WTC11 (cell line): ENCODE results near the gene MRPL33. TPM values are rescaled to one million over a fixed set of nuclear protein-coding genes. Genes with fewer than 3 reads are reported as not detected.
A peak's percentile ranks its signal among the peaks of the same experiment; 100 is the strongest.

Experiments
- ATAC-seq: fragments of 200-7000 bp; cut with Tn5 transposase; 2 replicates; pipeline ENCODE4 v1.10.0; 2021; ENCODE audit warnings: mild to moderate bottlenecking, moderate library complexity
- CTCF ChIA-PET: fragments of 300-600 bp; sonication (Branson Sonifier 250); formaldehyde crosslinking; loops from one replicate; lab custom pipeline; 2021; ENCODE audit warnings: antibody characterized with exemption; lab: Charles Lee
- POLR2A ChIA-PET: fragments of 350-600 bp; sonication (Branson Sonifier 250); formaldehyde crosslinking; loops from one replicate; lab custom pipeline; 2021; ENCODE audit warnings: antibody characterized with exemption; lab: Charles Lee
- DNase-seq: peaks from one replicate; pipeline ENCODE4 v3.0.0; 2021; ENCODE audit warnings: low spot score
- H3K27ac Mint-ChIP-seq: 2 replicates; pipeline ENCODE4 v1.8.0; 2021; ENCODE audit warnings: mixed read lengths
- H3K27me3 Mint-ChIP-seq: 2 replicates; pipeline ENCODE4 v1.8.0; 2021; ENCODE audit warnings: low read depth, mild to moderate bottlenecking, moderate library complexity, mixed read lengths
- H3K36me3 Mint-ChIP-seq: 2 replicates; pipeline ENCODE4 v1.8.0; 2021; ENCODE audit warnings: mixed read lengths
- H3K4me1 Mint-ChIP-seq: 2 replicates; pipeline ENCODE4 v1.8.0; 2022; ENCODE audit warnings: mixed read lengths
- H3K4me3 Mint-ChIP-seq: 2 replicates; pipeline ENCODE4 v1.8.0; 2021; ENCODE audit warnings: mild to moderate bottlenecking, moderate library complexity, mixed read lengths
- H3K9me3 Mint-ChIP-seq: 2 replicates; pipeline ENCODE4 v1.8.0; 2021; ENCODE audit warnings: mixed read lengths
- ATF6 ChIP-seq: sonication (generic); formaldehyde crosslinking; IDR thresholded peaks from 2 replicates; pipeline ENCODE4 v1.8.1; 2023; ENCODE audit warnings: mild to moderate bottlenecking, missing genetic modification reagents
- CREB1 ChIP-seq: sonication (generic); formaldehyde crosslinking; IDR thresholded peaks from 2 replicates; pipeline ENCODE4 v1.8.0; 2023; ENCODE audit warnings: mild to moderate bottlenecking, missing genetic modification reagents
- E2F4 ChIP-seq: sonication (generic); formaldehyde crosslinking; IDR thresholded peaks from 2 replicates; pipeline ENCODE4 v1.8.1; 2022; ENCODE audit warnings: low read depth, mild to moderate bottlenecking, moderate library complexity, missing genetic modification reagents, borderline replicate concordance
- ELF4 ChIP-seq: sonication (generic); formaldehyde crosslinking; IDR thresholded peaks from 2 replicates; pipeline ENCODE4 v1.8.1; 2022; ENCODE audit warnings: low read depth, mild to moderate bottlenecking, moderate library complexity, missing genetic modification reagents
- EMX1 ChIP-seq: fragments of 250-450 bp; sonication (Bioruptor Pico); IDR thresholded peaks from 2 replicates; pipeline ENCODE4 v1.8.0; 2021; ENCODE audit warnings: mild to moderate bottlenecking
- ETV6 ChIP-seq: sonication (generic); formaldehyde crosslinking; IDR thresholded peaks from 2 replicates; pipeline ENCODE4 v1.8.1; 2022; ENCODE audit warnings: mild to moderate bottlenecking, missing genetic modification reagents
- FOXJ3 ChIP-seq: sonication (generic); formaldehyde crosslinking; IDR thresholded peaks from 2 replicates; pipeline ENCODE4 v1.9.0; 2021; ENCODE audit warnings: missing genetic modification reagents, mild to moderate bottlenecking, borderline replicate concordance
- FOXP1 ChIP-seq: sonication (generic); formaldehyde crosslinking; IDR thresholded peaks from 2 replicates; pipeline ENCODE4 v1.8.0; 2022; ENCODE audit warnings: missing genetic modification reagents, mild to moderate bottlenecking, moderate library complexity, borderline replicate concordance
- GABPB1 ChIP-seq: sonication (generic); formaldehyde crosslinking; IDR thresholded peaks from 2 replicates; pipeline ENCODE4 v1.8.1; 2023; ENCODE audit warnings: mild to moderate bottlenecking, missing genetic modification reagents
- GRHL2 ChIP-seq: fragments of 250-450 bp; sonication (Bioruptor Pico); IDR thresholded peaks from 2 replicates; pipeline ENCODE4 v1.8.0; 2022; ENCODE audit warnings: mild to moderate bottlenecking, moderate library complexity; ENCODE audit not compliant: insufficient replicate concordance, severe bottlenecking
- IRF1 ChIP-seq: sonication (generic); formaldehyde crosslinking; IDR thresholded peaks from 2 replicates; pipeline ENCODE4 v1.8.0; 2023; ENCODE audit warnings: missing genetic modification reagents
- IRF2 ChIP-seq: sonication (generic); formaldehyde crosslinking; IDR thresholded peaks from 2 replicates; pipeline ENCODE4 v1.8.0; 2022; ENCODE audit warnings: low read depth, missing genetic modification reagents, borderline replicate concordance
- JUN ChIP-seq: sonication (generic); formaldehyde crosslinking; IDR thresholded peaks from 2 replicates; pipeline ENCODE4 v1.8.0; 2023; ENCODE audit warnings: mild to moderate bottlenecking, missing genetic modification reagents
- KAT7 ChIP-seq: sonication (generic); formaldehyde crosslinking; IDR thresholded peaks from 2 replicates; pipeline ENCODE4 v1.8.1; 2023; ENCODE audit warnings: missing genetic modification reagents, mild to moderate bottlenecking, borderline replicate concordance
- MAX ChIP-seq: sonication (generic); formaldehyde crosslinking; IDR thresholded peaks from 2 replicates; pipeline ENCODE4 v1.8.0; 2022; ENCODE audit warnings: mild to moderate bottlenecking, missing genetic modification reagents
- RORB ChIP-seq: fragments of 250-450 bp; sonication (Bioruptor Pico); IDR thresholded peaks from 2 replicates; pipeline ENCODE4 v1.9.0; 2021; ENCODE audit warnings: mild to moderate bottlenecking
- SMAD3 ChIP-seq: sonication (generic); formaldehyde crosslinking; IDR thresholded peaks from 2 replicates; pipeline ENCODE4 v1.8.0; 2022; ENCODE audit warnings: missing genetic modification reagents, mild to moderate bottlenecking, borderline replicate concordance
- STAT6 ChIP-seq: sonication (generic); formaldehyde crosslinking; conservative IDR thresholded peaks from 2 replicates; pipeline ENCODE4 v1.8.1; 2023; ENCODE audit warnings: mild to moderate bottlenecking, low read depth, missing genetic modification reagents, moderate library complexity
- TP53 ChIP-seq: sonication (generic); formaldehyde crosslinking; IDR thresholded peaks from 2 replicates; pipeline ENCODE4 v1.8.1; 2023; ENCODE audit warnings: mild to moderate bottlenecking, missing genetic modification reagents
- ZNF423 ChIP-seq: fragments of 250-450 bp; sonication (Bioruptor Pico); IDR thresholded peaks from 2 replicates; pipeline ENCODE4 v2.1.2; 2022; ENCODE audit warnings: mild to moderate bottlenecking, moderate library complexity
- ZNF425 ChIP-seq: fragments of 250-450 bp; sonication (Bioruptor Pico); conservative IDR thresholded peaks from 2 replicates; pipeline ENCODE4 v1.9.0; 2021; ENCODE audit warnings: mild to moderate bottlenecking
- total RNA-seq: library from RNA; stranded (reverse); gene quantifications from 3 replicates; pipeline ENCODE4 v1.2.3, GENCODE V29; 2021

Gene MRPL33
- total RNA-seq, 1 experiment from 2014 or later, result 52.5 TPM

GRCh38 chr2:27730261-27730662, 41.3 kb upstream of the MRPL33 start:
- ATAC-seq, result no peak
- H3K36me3 Mint-ChIP-seq, result no peaks in the 10 kb centered on the region
- peaks cover 2% of the 10 kb centered on the region for H3K27me3 Mint-ChIP-seq
- TF ChIP-seq IRF2 (CRISPR knock-in tag), result no peak
- no peak for TF ChIP-seq E2F4
- TF ChIP-seq KAT7 (CRISPR knock-in tag), result no peak
- TF ChIP-seq EMX1 (CRISPR knock-in tag), result no peak
- no peak for TF ChIP-seq FOXP1
- H3K9me3 Mint-ChIP-seq, result no peaks in the 10 kb centered on the region
- H3K4me1 Mint-ChIP-seq, result peaks cover 11% of the 10 kb centered on the region
- ChIA-PET CTCF (interaction anchor here (1.0 to 1.6 kb wide), 3 partner anchors 24 to 47 kb away, joined by 3 to 4 read pairs (median 3); no protein-coding TSS in a partner anchor), POLR2A (interaction anchor here (0.7 kb wide), 1 partner anchor 22 kb away, joined by 4 read pairs; no protein-coding TSS in a partner anchor)
- H3K4me3 Mint-ChIP-seq, result no peak overlapping the region
- H3K27ac Mint-ChIP-seq, result no peak overlapping the region
- no peak for DNase-seq

GRCh38 chr2:27730980-27731691, 40.4 kb upstream of the MRPL33 start:
- no peaks in the 10 kb centered on the region for H3K9me3 Mint-ChIP-seq
- H3K4me3 Mint-ChIP-seq, result no peak overlapping the region
- ChIA-PET POLR2A (interaction anchor here (0.7 kb wide), 1 partner anchor 21 kb away, joined by 4 read pairs; no protein-coding TSS in a partner anchor), CTCF (interaction anchor here (1.1 to 2.5 kb wide), 3 partner anchors 8 to 47 kb away, joined by 3 to 14 read pairs (median 4); no protein-coding TSS in a partner anchor)
- peak overlapping the region; percentile 43; the same call in 1 of the 2 replicates for H3K27ac Mint-ChIP-seq
- ATAC-seq (no peak), DNase-seq (no peak)
- peaks cover 11% of the 10 kb centered on the region for H3K4me1 Mint-ChIP-seq
- H3K36me3 Mint-ChIP-seq, result no peaks in the 10 kb centered on the region
- TF ChIP-seq MAX (no peak), JUN (CRISPR knock-in tag) (no peak), GABPB1 (CRISPR knock-in tag) (no peak), SMAD3 (CRISPR knock-in tag) (no peak), TP53 (CRISPR knock-in tag) (no peak), FOXP1 (no peak), ELF4 (CRISPR knock-in tag) (no peak), ZNF425 (CRISPR knock-in tag) (no peak)
- H3K27me3 Mint-ChIP-seq, result peaks cover 2% of the 10 kb centered on the region

- H3K36me3 Mint-ChIP-seq, result no peaks in the 10 kb centered on the region
- DNase-seq (no peak), ATAC-seq (no peak)
- POLR2A ChIA-PET, result no interaction called here
- peak overlapping the region; percentile 78 for H3K4me3 Mint-ChIP-seq
- H3K27ac Mint-ChIP-seq, result no peak overlapping the region
- H3K4me1 Mint-ChIP-seq, result peaks cover 19% of the 10 kb centered on the region
- H3K9me3 Mint-ChIP-seq, result peaks cover 8% of the 10 kb centered on the region
- H3K27me3 Mint-ChIP-seq, result peaks cover 14% of the 10 kb centered on the region
- CTCF ChIA-PET, result no interaction called here
- TF ChIP-seq IRF1 (CRISPR knock-in tag) (no peak), GRHL2 (CRISPR knock-in tag) (no peak), ATF6 (CRISPR knock-in tag) (no peak), RORB (CRISPR knock-in tag) (no peak), STAT6 (CRISPR knock-in tag) (no peak), CREB1 (CRISPR knock-in tag) (no peak), ZNF423 (no peak), FOXJ3 (CRISPR knock-in tag) (no peak), ETV6 (no peak)
Observed at GRCh38 chr2:27734305-27734704, 37.2 kb upstream of the MRPL33 start.
